NK-92 treated with Interleukin-12 subunit alpha and Interleukin-12 subunit beta, amount 100 ng/mL, for 24 hours (cell line): Measurements from ENCODE around the gene DGKH.
"Not testable (repeated sequence)": the region's sequence is repeated elsewhere in the genome, so short reads cannot be mapped to it uniquely, and the experiment has no call there.

Experiments
- DNase-seq: peaks from one replicate; lab custom pipeline; 2025; lab: John Stamatoyannopoulos, UW

Gene DGKH

DNA sequence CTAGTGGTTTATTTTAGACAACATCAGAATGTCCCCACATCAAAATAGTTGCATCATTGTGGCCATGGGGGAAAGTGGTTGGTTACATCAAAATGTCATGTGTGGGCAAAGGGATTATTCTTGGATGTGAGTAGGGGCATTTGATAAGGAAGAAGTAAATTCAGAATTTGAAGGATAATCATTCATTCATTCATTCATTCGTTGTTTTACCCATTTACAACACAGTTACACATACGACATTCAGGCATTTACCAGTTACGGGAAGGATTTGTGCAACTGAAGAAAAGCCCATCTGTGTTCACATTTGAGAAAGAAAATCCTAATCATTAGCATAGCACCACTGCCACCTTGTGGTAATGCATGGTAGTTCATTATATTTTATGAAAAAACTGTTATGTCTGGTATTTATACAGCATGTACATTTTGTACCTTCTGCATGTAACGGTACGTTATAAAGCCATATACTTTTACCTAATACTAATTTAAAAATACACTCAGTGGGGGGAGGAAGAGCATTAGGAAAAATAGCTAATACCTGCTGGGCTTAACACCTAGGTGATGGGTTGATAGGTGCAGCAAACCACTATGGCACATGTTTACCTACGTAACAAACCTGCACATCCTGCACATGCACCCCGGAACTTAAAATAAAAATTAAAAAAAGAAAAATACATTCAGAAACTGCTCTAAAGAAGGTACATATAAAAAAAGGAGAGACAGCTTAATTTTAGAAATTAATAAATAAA lies 62.1 kb downstream of the DGKH start:
- DNase-seq: no peak

DNA sequence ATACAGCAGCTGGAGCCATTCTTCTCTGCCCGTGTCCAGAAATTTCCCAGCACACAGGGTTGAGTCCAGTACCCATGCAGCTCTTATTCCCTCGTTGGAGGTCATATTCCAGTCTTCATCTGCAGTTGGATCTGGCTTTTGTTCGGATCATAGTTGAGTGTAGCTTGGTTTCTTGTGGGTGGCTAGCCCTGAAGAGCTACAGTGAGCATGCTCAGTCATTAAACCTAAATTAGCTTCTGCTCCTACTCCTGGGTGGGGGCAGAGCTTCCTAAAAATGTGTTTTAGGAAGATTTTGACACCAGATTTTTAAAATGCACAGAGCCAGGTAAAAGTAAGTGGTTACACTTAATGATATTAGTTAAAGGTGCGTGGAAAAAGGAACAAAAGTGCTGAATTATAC lies 64.4 kb downstream of the DGKH start:
- DNase-seq: no peak

DNA sequence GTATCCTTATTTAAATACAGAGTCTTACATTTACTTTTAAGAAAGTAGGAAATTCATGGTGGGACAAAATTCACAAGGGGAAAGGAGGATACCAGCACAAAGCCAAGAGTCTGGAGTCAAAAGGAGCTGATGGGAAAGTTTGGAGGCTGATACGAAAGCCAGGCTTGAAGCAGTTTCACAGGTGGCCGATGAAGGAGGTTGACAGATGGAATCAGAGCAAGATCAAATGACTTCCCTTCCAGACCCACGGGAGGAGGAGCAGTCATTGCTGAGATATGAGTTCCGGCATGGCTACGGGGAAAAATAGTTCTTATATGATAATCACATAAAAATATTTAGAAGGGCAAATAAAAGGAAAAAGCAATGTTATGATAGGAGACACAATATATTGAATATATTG lies 65.0 kb downstream of the DGKH start:
- DNase-seq: no peak

DNA sequence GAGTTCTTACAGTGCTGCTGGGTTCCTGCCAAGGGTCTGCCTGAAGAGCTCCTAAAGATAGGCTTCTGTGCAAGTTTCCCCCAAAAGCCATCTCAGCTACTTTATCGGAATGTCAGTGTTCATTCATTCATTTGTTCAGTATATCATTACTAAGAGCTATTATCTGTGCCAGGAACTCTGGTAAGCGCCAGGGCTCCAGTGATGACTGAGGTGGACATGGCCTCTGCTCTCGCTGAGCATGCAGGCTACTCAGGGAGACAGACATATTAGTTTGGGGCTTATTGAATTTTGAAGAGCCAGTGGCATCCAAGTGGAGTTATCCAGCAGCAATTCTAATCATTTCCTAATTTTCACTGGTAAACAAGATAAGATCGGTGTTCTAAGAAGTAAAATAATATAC lies 65.8 kb downstream of the DGKH start:
- no peak for DNase-seq

DNA sequence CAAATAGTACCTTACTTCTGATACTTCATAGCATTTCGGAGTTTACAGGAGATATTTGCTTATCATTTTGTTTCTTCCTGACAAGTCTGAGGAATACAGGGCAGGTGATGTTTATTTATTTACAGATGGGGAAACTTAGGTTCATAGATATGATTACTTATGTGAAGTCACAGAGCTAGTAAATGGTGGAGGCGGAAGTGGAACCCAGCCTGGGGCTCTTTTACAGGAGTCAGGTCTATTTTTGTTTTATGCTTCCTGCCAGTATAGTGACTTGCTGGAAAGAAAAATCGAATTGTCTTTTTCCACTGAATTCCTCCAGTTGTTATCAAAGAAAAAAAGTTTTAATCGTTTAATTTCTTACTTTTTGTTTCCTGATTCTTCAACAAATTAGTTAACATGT lies 66.5 kb downstream of the DGKH start:
- DNase-seq: no peak

DNA sequence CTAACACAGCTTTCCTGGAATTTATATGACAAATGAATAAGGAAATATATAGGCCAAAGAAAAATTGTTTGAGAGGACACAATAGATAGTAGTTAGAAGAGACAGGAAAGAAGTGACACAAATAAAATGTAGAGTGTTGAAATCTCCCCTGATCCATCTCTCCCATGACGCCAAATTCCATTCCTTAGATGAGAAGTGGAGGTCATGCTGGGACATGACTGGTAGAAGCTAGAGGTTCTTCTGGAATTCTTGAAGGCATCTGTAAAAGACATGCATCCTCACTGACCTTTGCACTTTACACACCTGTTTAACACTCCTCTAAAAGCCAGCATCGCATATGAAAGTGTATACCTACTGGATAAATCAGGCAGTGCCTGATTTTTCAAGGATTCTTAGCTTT lies 67.8 kb downstream of the DGKH start:
- DNase-seq: no peak

DNA sequence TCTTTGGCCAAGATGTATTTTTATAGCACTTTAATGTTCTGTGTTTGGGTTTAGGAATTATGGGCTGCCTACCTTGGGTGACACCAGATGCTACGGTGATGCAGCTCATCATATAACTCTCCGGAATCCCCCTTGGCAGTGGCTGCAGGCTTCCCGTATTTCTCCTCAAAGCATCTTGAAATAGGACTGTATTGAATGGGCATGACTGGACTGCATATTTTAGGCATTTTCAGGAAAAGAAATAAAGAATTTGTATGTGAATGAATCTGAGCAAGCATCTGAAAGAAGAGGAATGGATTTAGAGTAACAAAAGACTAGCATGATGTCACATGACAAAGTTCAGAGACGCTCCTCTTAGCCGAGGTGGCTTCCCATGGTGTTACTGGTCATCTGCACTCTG lies 70.6 kb downstream of the DGKH start:
- DNase-seq: no peak

DNA sequence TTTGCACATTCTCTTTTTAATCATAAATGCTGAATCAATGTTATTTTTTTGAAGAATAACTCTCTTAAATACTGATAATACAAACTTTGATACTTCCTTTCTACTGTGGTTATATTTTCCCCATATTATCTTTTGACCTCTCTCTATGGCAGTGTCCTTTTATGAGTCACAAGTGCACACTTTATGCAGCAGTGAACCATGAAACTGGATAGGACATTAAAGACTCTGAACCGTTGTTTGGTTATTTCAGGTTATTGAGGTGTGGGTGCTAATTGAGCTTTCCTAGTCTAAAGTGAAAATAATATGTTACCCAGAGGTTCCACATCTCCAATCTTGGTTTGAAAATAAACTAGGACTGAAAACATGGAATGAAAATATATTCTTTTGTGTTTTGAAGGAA lies 71.4 kb downstream of the DGKH start:
- DNase-seq: no peak

DNA sequence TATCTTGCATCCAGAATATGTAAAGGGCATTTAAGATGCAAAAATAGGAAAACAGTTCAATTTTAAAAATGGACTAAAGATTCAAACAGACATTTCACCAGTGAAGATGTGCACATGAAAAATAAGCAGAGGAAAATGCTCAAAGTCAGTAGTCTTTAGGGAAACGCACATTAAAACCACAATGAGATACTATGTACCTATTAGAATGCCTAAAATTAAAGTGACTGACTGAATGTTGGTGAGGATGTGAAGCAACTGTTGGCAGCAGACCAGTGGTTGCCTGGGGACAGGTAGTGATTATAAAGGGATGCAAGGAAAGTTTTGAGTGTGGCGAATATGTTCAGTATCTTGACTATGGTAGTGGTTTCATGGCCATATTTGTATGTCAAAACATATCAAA lies 75.2 kb downstream of the DGKH start:
- no peak for DNase-seq

DNA sequence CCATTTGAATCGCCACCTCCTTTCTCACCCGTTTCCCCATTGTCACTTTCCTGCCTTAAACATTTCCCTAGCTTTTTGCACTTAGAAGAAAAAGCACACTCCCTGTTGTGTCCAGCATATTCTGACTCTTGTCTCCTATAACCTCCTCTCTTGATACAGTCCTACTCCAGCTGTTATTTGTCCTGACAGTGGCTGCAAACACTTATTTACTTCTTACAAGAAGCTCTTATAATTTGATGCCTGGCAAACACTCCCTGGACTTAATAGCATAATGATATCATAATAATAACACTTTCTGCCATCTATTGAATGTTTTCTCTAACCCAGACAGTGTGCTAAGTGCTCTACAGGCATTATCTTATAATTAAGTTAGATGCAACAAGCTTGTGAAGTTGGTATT lies 76.6 kb downstream of the DGKH start:
- no peak for DNase-seq

DNA sequence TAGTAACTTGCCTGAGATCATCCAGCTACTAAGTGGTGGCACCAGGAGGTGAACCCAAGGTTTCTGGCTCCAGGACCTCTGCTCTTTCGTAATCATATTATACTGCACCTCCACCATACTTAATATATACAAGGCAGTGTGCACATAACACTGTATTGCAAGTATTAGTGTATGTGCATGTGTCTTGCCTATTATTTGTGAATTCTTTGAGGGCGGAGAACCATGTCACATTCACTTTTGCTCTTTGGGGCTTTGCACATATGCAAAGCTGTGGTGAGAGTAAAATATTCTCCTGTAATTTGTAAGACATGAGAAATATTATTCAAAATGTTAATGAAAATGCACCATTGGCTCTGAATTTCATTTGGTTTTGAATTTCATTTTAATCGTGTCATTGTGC lies 78.6 kb downstream of the DGKH start:
- DNase-seq: no peak

DNA sequence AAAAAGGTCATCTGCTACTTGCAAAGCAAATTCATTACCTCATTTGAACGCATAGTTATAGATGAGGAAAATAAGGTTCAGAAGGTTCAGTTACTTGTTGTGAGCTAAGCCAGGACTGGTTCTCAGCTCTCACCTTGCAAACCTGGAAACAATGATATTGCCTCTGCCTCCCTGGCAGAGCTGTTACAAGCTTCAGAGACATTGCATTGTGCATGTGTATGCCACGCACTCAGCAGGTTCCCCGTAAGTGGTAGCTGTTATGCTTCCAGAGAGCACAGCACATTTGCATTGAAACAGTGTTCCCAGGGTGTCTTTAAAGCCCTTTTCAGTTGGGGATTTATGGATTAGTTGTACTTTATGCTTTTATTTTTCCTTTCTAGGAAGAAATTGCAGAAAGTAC lies 80.6 kb downstream of the DGKH start:
- DNase-seq: no peak

DNA sequence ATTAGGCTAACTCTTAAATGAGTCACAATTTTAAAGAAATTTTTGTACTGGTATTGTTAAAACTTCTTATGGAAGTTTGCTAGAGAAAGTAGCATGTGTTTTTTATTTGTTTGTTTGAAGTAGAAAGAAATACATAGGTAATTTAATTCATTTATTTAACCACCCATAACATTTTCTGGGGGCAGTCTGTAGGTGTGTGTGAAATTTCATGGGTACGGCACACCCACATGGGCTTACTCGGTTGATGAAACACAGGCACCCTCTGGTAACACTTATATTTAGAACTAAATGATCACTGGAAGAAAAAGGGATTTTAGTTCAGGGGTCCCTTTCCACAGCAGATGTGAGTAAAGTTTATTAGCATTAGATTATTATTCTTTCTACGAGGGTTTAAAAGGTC lies 88.1 kb downstream of the DGKH start:
- DNase-seq: no peak

DNA sequence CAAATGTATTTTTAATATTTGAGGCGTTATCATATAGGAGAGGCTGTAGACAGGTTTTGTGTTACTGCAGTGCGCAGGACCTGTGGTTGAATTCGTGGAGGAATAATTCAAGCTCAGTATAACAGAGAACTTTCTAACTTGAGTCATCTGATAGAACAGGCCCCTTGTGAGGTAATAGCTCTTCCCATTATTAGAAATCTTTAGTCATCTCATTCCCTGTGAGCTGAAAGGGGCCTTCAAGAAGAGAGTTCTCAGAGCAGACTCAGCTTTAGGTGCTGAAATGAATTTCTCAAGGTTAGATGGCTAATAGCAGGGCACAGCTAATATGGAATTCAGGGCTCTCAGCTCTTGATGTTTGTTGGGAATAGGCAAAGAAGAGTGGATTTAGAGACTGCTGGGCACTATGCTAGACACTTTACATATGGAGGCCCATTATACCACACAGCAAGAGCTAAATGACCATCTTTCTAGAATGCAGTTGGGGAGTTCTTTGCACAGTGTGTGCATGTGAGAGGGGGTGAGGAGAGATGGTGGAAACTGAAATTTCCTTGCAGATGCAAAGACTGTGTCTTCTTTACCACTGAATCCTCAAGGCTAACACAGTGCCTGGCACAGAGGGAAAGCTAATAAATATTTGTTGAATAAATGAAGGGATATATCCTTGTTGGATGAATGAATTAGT lies 89.5 kb downstream of the DGKH start:
- DNase-seq: no peak

DNA sequence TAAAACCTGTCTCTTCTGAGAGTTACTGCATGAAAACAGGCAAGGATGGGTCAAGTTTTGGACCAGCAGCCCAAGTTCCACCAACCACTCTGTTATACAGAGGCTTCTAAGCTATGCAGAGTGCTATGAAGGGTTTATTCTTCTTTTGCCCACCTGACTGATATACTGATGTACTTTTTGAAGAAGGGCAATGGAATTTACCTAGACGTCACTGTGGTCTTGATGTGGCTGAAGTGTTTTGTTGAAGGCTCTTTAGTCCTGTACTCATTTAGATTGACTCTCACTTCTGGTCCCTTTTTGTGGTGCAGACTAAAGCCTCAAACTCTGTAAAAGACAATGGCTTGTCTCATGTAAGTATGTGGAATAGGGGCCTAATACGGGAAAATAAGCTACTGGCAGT lies 92.0 kb downstream of the DGKH start:
- DNase-seq: no peak

DNA sequence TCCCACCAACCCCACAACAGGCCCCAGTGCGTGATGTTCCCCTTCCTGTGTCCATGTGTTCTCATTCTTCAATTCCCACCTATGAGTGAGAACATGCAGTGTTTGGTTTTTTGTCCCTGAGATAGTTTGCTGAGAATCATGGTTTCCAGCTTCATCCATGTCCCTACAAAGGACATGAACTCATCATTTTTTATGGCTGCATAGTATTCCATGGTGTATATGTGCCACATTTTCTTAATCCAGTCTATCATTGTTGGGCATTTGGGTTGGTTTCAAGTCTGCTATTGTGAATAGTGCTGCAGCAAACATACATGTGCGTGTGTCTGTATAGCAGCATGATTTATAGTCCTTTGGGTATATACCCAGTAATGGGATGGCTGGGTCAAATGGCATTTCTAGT lies 92.6 kb downstream of the DGKH start:
- DNase-seq: not testable (repeated sequence)

DNA sequence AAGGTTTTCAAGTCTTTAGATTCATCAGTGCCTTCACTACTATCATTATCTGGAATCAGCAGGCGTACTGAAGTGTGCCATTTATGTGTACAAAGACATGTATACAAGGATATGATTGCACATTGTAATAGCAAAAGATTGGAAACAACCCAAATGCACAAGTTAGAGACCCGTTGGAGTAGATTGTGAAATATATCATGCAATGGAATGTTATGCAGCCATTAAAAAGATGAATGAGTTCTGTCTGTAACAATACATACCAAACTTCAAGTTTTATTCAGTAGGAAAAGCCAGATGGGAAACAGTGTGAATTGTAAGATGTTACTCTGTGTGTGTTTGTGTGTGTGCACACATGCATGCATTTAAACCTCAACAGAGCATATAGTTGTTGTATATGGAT lies 97.9 kb downstream of the DGKH start:
- no peak for DNase-seq

DNA sequence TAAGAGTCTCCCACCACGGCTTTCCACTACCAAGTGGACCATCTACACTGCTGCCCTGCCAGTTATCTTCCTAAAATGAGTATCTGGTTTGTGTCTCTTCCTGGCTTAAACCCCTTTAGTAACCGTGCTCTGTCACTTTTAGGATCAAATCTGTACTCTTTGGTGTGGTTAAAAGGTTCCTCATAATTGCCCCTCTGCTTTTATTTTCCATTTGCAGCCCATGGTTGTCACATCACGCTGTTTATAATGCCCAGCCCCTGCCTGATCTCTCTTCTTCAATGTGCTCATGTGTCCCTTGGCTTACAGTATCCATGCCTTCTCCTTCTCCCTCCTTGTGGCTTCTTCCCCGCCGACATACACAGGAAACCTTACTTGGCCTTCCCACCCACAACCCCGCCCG lies 100.1 kb downstream of the DGKH start:
- no peak for DNase-seq

DNA sequence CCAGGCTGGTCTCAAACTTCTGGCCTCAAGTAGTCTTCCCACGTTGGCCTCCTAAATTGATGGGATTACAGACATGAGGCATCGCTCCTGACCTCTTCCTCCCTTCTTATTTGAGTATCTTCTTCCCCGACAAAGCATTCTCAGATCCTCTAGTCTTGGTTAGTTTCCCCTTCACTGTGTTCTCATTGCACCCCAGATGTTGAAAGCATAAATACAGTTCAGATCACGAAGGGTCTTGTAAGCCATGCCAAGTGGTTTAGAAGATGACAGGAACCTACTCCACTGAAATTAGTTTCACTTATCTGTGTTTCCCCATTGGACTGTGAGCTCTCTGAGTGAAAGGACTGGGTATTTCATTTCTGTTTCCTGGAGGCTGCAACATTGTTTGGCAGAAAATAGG lies 100.7 kb downstream of the DGKH start:
- DNase-seq: no peak

DNA sequence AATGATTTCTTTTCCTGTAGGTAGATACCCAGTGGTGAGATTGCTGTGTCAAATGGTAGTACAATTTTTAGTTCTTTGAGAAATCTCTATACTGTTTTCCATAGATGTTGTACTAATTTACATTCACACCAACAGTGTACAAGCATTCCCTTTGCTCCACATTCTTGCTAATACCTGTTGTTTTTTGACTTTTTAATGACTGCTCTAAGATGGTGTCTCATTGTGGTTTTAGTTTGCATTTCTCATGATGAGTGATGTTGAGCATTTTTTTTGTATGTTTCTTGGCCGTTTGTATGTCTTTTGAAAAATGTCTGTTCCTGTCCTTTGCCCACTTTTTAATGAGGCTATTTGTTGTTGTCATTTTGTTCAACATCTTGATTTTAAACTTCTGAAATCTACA lies 103.3 kb downstream of the DGKH start:
- no peak for DNase-seq

DNA sequence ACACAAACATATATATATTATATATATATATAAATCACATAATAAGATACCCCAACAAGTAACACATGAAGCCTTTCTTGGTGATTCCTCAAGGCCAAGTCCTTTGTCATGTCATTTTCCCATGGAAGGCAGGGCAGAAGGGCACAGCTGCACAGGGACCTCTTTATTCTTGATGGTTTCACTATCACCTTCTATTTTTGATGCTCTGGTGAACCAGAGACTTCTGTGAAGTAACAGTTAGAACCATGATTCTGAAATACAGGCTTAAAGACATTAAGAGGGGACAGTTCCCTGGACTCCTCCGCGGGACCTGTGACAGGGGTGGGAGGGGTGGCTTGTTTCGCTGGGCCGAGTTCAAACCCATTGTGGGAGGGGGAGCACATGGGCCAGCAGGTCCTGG lies 104.0 kb downstream of the DGKH start:
- DNase-seq: no peak

DNA sequence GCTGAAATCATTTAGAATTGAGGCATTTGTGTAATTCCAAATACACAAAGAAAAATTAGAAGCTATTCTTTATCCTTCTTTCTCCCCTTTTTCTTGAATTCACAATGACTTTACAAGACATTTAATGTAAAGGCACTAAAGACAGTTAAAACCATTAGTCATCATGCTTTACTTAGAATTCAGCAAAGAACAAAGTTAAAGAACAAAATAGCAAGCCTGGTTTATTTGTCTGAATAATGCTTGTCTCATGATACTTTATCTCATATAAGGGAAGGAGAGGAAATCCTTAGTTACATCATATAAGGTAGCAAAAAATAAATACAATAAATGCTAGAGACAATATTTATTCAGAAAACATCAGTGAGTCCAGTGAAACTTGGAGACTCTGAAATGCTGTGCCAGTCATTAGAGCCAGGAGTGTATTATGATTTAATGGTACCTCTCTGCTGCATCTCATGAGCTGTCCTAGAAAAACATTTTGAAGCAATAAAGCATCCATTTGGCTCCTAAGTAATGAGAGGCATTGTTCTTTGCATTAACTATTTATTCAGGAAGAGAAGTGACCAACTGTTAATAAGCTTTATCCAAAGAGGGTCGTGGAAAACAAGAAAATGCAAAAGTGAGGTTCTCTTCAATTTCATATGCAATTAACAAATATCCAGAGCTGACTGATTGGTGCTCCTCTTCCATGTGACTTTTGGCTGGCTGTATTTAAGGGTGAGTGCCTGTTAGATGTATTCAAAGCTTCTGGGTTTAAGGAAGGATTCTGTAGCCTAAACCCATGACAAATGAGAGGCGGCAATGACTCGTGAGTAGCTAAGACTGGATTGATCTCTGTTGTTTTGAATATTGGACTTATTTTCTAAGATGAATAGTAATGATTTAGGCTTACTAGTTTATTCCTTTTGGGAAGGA lies 105.0 kb downstream of the DGKH start:
- DNase-seq: no peak

DNA sequence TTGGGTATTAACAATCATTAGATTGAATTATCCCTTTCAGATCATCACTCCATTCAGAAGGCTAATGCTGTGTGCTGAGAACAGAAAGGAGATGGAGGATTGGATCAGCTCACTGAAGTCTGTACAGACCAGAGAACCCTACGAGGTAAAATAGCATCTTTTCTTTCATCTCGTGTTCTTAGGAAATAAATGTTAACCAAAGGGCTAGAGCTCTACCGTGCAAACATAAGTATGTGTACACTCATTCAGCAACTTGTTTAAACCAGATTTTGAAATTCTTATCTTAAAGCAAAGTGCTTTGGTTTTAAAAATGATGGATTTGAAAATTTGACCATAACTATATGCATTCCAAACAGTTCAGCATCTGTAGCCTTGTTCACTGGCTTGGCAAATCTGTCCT lies 106.8 kb downstream of the DGKH start:
- no peak for DNase-seq
